ENCODE results near the gene TVP23A. TPM values are rescaled to one million over a fixed set of nuclear protein-coding genes. Genes with fewer than 3 reads are reported as not detected.

Gene TVP23A
- total and polyA plus RNA-seq, 2 experiments from 2014 or later = 2.0 to 2.1 TPM

GRCh38 chr16:10851512-10851911 lies 32.9 kb upstream of the TVP23A start:
- DNase-seq (ENCODE audit: low read depth in 1 of 2, low spot score in 1 of 2) = no peak

GRCh38 chr16:10850478-10850850 lies 31.9 kb upstream of the TVP23A start:
- H3K36me3 ChIP-seq = no peaks in the 10 kb centered on the region
- DNase-seq (ENCODE audit: low read depth in 1 of 2, low spot score in 1 of 2) = no peak
- H3K9me3 ChIP-seq (ENCODE audit: low read depth) = no peaks in the 10 kb centered on the region
- no peak for TF ChIP-seq CTCF (IDR thresholded peaks at IDR 0.05; ENCODE audit: low read depth, low read length)
- H3K4me3 ChIP-seq = no peak overlapping the region
- no peaks in the 10 kb centered on the region for H3K4me1 ChIP-seq (ENCODE audit: low read depth)
- no peaks in the 10 kb centered on the region for H3K27me3 ChIP-seq
- H3K27ac ChIP-seq = no peak overlapping the region

More at GRCh38 chr16:10851512-10851911, 32.9 kb upstream of the TVP23A start:
- no peak overlapping the region for H3K4me3 ChIP-seq
- H3K36me3 ChIP-seq = no peaks in the 10 kb centered on the region
- H3K9me3 ChIP-seq (ENCODE audit: low read depth) = no peaks in the 10 kb centered on the region
- H3K27me3 ChIP-seq = no peaks in the 10 kb centered on the region
- no peak overlapping the region for H3K27ac ChIP-seq
- H3K4me1 ChIP-seq (ENCODE audit: low read depth) = no peaks in the 10 kb centered on the region
- TF ChIP-seq CTCF (IDR thresholded peaks at IDR 0.05; ENCODE audit: low read depth, low read length) = no peak

GRCh38 chr16:10849736-10850477 lies 31.3 kb upstream of the TVP23A start:
- Histone ChIP-seq H3K4me1 (ENCODE audit: low read depth) (no peaks in the 10 kb centered on the region), H3K36me3 (no peaks in the 10 kb centered on the region), H3K27ac (no peak overlapping the region), H3K27me3 (no peaks in the 10 kb centered on the region), H3K4me3 (no peak overlapping the region), H3K9me3 (ENCODE audit: low read depth) (no peaks in the 10 kb centered on the region)
- no peak for TF ChIP-seq CTCF (IDR thresholded peaks at IDR 0.05; ENCODE audit: low read depth, low read length)
- DNase-seq (ENCODE audit: low read depth in 1 of 2, low spot score in 1 of 2) = no peak

GRCh38 chr16:10847176-10847575 lies 28.6 kb upstream of the TVP23A start:
- Histone ChIP-seq H3K36me3 (no peaks in the 10 kb centered on the region), H3K27me3 (no peaks in the 10 kb centered on the region), H3K9me3 (ENCODE audit: low read depth) (no peaks in the 10 kb centered on the region), H3K4me3 (no peak overlapping the region), H3K27ac (no peak overlapping the region), H3K4me1 (ENCODE audit: low read depth) (no peaks in the 10 kb centered on the region)
- no peak for TF ChIP-seq CTCF (IDR thresholded peaks at IDR 0.05; ENCODE audit: low read depth, low read length)
- no peak for DNase-seq (ENCODE audit: low read depth in 1 of 2, low spot score in 1 of 2)

- H3K9me3 ChIP-seq (ENCODE audit: low read depth) = no peaks in the 10 kb centered on the region
- no peaks in the 10 kb centered on the region for H3K36me3 ChIP-seq
- no peak overlapping the region for H3K27ac ChIP-seq
- H3K4me1 ChIP-seq (ENCODE audit: low read depth) = no peaks in the 10 kb centered on the region
- H3K27me3 ChIP-seq = no peaks in the 10 kb centered on the region
- no peak for DNase-seq (ENCODE audit: low read depth in 1 of 2, low spot score in 1 of 2)
- TF ChIP-seq CTCF (IDR thresholded peaks at IDR 0.05; ENCODE audit: low read depth, low read length) = no peak
- no peak overlapping the region for H3K4me3 ChIP-seq
These were observed 27.8 kb upstream of the TVP23A start for GRCh38 chr16:10846213-10846998.

Data from cardiac muscle cell (in vitro differentiated cells and primary cell).